Measurements from ENCODE around the gene ZDHHC13. TPM values are rescaled to one million over a fixed set of nuclear protein-coding genes. Genes with fewer than 3 reads are reported as not detected.

The ZDHHC13 gene
- total and polyA plus RNA-seq, 12 donors, result 6.0 to 9.4 (median 7.2) TPM

GRCh38 chr11:19092342-19092741, 24.6 kb upstream of the ZDHHC13 start:
- Histone ChIP-seq H3K36me3 (no peaks in the 10 kb centered on the region), H3K27me3 (peaks cover 0 to 14% (median under 1%) of the 10 kb centered on the region in 7 donors), H3K27ac (no peak overlapping the region), H3K4me3 (no peak overlapping the region), H3K9me3 (no peaks in the 10 kb centered on the region), H3K4me1 (peaks cover 0 to 6% (median 0%) of the 10 kb centered on the region in 9 donors)
- TF ChIP-seq CTCF (IDR thresholded peaks at IDR 0.05), result no peak
- 73 to 85% methylated on average over 3 of the region's 3 CpGs for WGBS, 2 donors
- DNase-seq (no peak), ATAC-seq (no peak)
- intact Hi-C loops (cut with DNase I), result no loop called here

- no peaks in the 10 kb centered on the region for H3K9me3 ChIP-seq
- H3K27ac ChIP-seq, result no peak overlapping the region
- peaks cover 0 to 5% (median 0%) of the 10 kb centered on the region in 9 donors for H3K4me1 ChIP-seq
- no peak for ATAC-seq
- DNase-seq, result no peak
- peaks cover 0 to 15% (median 0%) of the 10 kb centered on the region in 7 donors for H3K27me3 ChIP-seq
- WGBS, 2 donors, result 94 to 96% methylated on average over 2 of the region's 2 CpGs
- H3K36me3 ChIP-seq, result no peaks in the 10 kb centered on the region
- no peak for TF ChIP-seq CTCF (IDR thresholded peaks at IDR 0.05)
- no peak overlapping the region for H3K4me3 ChIP-seq
- intact Hi-C loops (cut with DNase I), result no loop called here
Measured at GRCh38 chr11:19092850-19093249, 24.1 kb upstream of the ZDHHC13 start.

GRCh38 chr11:19093976-19094375, 23.0 kb upstream of the ZDHHC13 start:
- WGBS, 2 donors, result 44 to 71% methylated on average over 4 of the region's 4 CpGs
- intact Hi-C loops (cut with DNase I), result no loop called here
- Histone ChIP-seq H3K9me3 (no peaks in the 10 kb centered on the region), H3K36me3 (no peaks in the 10 kb centered on the region), H3K4me1 (no peaks in the 10 kb centered on the region), H3K4me3 (no peak overlapping the region), H3K27ac (no peak overlapping the region), H3K27me3 (peaks cover 0 to 15% (median 0%) of the 10 kb centered on the region in 7 donors)
- no peak for TF ChIP-seq CTCF (IDR thresholded peaks at IDR 0.05)
- no peak for ATAC-seq
- DNase-seq, result no peak

- DNase-seq (no peak), ATAC-seq (no peak)
- Histone ChIP-seq H3K27me3 (peaks cover 0 to 15% (median 0%) of the 10 kb centered on the region in 7 donors), H3K4me3 (no peak overlapping the region), H3K27ac (no peak overlapping the region), H3K4me1 (no peaks in the 10 kb centered on the region), H3K36me3 (no peaks in the 10 kb centered on the region), H3K9me3 (no peaks in the 10 kb centered on the region)
- 43 to 63% methylated on average over 2 of the region's 2 CpGs for WGBS, 2 donors
- TF ChIP-seq CTCF (IDR thresholded peaks at IDR 0.05), result no peak
- intact Hi-C loops (cut with DNase I), result no loop called here
Measured at GRCh38 chr11:19094859-19095258, 22.1 kb upstream of the ZDHHC13 start.
